Measurements from ENCODE around the gene FTO.

GRCh38 chr16:53805113-53805512 is 101.2 kb downstream of the FTO start:
- TF ChIP-seq CTCF (IDR thresholded peaks at IDR 0.05) (no peak), POLR2A (IDR thresholded peaks at IDR 0.05) (no peak)
